Measurements from ENCODE around the gene ZNF526. TPM values are rescaled to one million over a fixed set of nuclear protein-coding genes. Genes with fewer than 3 reads are reported as not detected.

The ZNF526 gene
- total RNA-seq, 2 donors from 2014 or later: 7.9 to 10.3 TPM

GRCh38 chr19:42234364-42234763, 14.3 kb downstream of the ZNF526 start:
- Histone ChIP-seq H3K27me3 (replicated peaks; ENCODE audit: insufficient read depth) (no peaks in the 10 kb centered on the region), H3K4me3 (no peak overlapping the region), H3K36me3 (peaks cover 53% of the 10 kb centered on the region), H3K9me3 (no peaks in the 10 kb centered on the region), H3K27ac (no peak overlapping the region), H3K4me1 (ENCODE audit: control insufficient read depth in 1 of 2, low read depth in 2 of 2) (no peaks in the 10 kb centered on the region)
- ATAC-seq (ENCODE audit: insufficient number of reproducible peaks, low FRiP score, low read depth) (no peak), DNase-seq (ENCODE audit: low spot score) (no peak)
- TF ChIP-seq CTCF (IDR thresholded peaks at IDR 0.05): no peak

GRCh38 chr19:42235181-42235580, 15.1 kb downstream of the ZNF526 start:
- H3K27ac ChIP-seq: no peak overlapping the region
- no peak for ATAC-seq (ENCODE audit: insufficient number of reproducible peaks, low FRiP score, low read depth)
- no peaks in the 10 kb centered on the region for H3K9me3 ChIP-seq
- H3K27me3 ChIP-seq (replicated peaks; ENCODE audit: insufficient read depth): no peaks in the 10 kb centered on the region
- H3K36me3 ChIP-seq: peaks cover 44% of the 10 kb centered on the region
- H3K4me1 ChIP-seq (ENCODE audit: control insufficient read depth in 1 of 2, low read depth in 2 of 2): no peaks in the 10 kb centered on the region
- H3K4me3 ChIP-seq: no peak overlapping the region
- TF ChIP-seq CTCF (IDR thresholded peaks at IDR 0.05): no peak
- no peak for DNase-seq (ENCODE audit: low spot score)

- H3K9me3 ChIP-seq: no peaks in the 10 kb centered on the region
- H3K36me3 ChIP-seq: peaks cover 15% of the 10 kb centered on the region
- DNase-seq (ENCODE audit: low spot score) (no peak), ATAC-seq (ENCODE audit: insufficient number of reproducible peaks, low FRiP score, low read depth) (no peak)
- H3K4me1 ChIP-seq (ENCODE audit: control insufficient read depth in 1 of 2, low read depth in 2 of 2): peaks cover 20 to 24% of the 10 kb centered on the region in 2 donors
- no peak overlapping the region for H3K27ac ChIP-seq
- no peak for TF ChIP-seq CTCF (IDR thresholded peaks at IDR 0.05)
- no peak overlapping the region for H3K4me3 ChIP-seq
- H3K27me3 ChIP-seq (replicated peaks; ENCODE audit: insufficient read depth): no peaks in the 10 kb centered on the region
Observed at GRCh38 chr19:42239544-42240220, 19.6 kb downstream of the ZNF526 start.

- no peak for TF ChIP-seq CTCF (IDR thresholded peaks at IDR 0.05)
- no peaks in the 10 kb centered on the region for H3K9me3 ChIP-seq
- no peak for DNase-seq (ENCODE audit: low spot score)
- ATAC-seq (ENCODE audit: insufficient number of reproducible peaks, low FRiP score, low read depth): no peak
- peaks cover 29 to 40% of the 10 kb centered on the region in 2 donors for H3K4me1 ChIP-seq (ENCODE audit: control insufficient read depth in 1 of 2, low read depth in 2 of 2)
- H3K4me3 ChIP-seq: peak overlapping the region; percentile 75
- peaks cover 2% of the 10 kb centered on the region for H3K36me3 ChIP-seq
- H3K27me3 ChIP-seq (replicated peaks; ENCODE audit: insufficient read depth): no peaks in the 10 kb centered on the region
- H3K27ac ChIP-seq: no peak overlapping the region
Observed at GRCh38 chr19:42241279-42241678, 21.2 kb downstream of the ZNF526 start.

- DNase-seq (ENCODE audit: low spot score): no peak
- Histone ChIP-seq H3K4me3 (peak overlapping the region; percentile 75), H3K9me3 (no peaks in the 10 kb centered on the region), H3K27ac (peak overlapping the region; percentile 78 to 81), H3K4me1 (ENCODE audit: control insufficient read depth in 1 of 2, low read depth in 2 of 2) (peaks cover 29 to 48% of the 10 kb centered on the region in 2 donors), H3K36me3 (no peaks in the 10 kb centered on the region), H3K27me3 (replicated peaks; ENCODE audit: insufficient read depth) (no peaks in the 10 kb centered on the region)
- TF ChIP-seq CTCF (IDR thresholded peaks at IDR 0.05): no peak
- ATAC-seq (ENCODE audit: insufficient number of reproducible peaks, low FRiP score, low read depth): no peak
Observed at GRCh38 chr19:42242069-42242511, 22.0 kb downstream of the ZNF526 start.
